Hematopoietic multipotent progenitor cell treated with erythropoietin and hydrocortisone succinate and interleukin-3 and kit ligand, for 15 days (in vitro differentiated cells): ENCODE measurements around the gene OGFRL1.
"Not testable (repeated sequence)": the region's sequence is repeated elsewhere in the genome, so short reads cannot be mapped to it uniquely, and the experiment has no call there.

Experiments used
- DNase-seq: peaks from one replicate; pipeline ENCODE4 v3.0.0-alpha.2; 2015; ENCODE audit warnings: low spot score

OGFRL1 gene

GRCh38 chr6:71288228-71289038 lies at the start of gene OGFRL1:
Gene OGFRL1, plus strand, starts transcription at chr6:71288811. Its CDS starts 126 bp downstream, at chr6:71288937.
- peak; percentile 61 for DNase-seq

- no peak for DNase-seq
Observed at GRCh38 chr6:71239694-71240093, 48.9 kb upstream of the OGFRL1 start.

DNA sequence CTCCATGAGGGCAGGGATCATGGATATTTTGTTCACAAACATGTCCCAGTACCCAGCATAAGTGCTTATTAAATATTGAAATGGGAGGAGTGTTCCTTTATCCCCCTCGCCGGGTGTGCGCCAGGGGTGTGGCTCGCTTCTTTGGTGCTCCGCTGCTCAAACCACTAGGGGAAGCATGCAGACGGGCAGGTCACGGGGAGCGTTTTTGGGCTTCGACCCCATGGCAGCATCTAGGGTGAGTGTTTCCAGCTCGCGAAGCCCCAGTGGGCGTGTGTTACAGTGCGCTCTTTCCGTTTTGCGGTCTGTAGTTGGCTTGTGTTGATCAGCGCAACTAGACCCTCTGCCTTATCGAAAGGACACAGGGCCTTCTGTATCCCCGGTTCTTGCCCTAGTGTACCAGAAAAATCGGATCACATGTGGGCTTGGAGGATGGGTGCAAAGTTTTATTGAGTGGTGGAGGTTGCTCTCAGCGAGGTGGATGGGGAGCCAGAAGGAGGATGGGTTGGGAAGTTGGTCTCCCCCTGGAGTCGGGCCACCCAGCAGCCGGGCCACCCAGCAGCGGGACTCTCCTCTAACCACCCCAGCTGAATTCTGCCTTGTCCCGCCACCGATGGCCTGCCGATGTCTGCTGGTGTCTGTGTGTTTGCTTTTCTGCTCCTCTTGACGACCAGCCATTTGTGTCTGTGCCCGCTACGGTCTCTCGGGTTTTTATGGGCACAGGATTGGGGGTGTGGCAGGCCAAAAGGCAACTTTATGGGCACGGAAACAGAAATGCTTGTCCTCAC lies 43.2 kb upstream of the OGFRL1 start:
- no peak for DNase-seq

GRCh38 chr6:71246596-71246995 lies 42.0 kb upstream of the OGFRL1 start:
- no peak for DNase-seq

DNA sequence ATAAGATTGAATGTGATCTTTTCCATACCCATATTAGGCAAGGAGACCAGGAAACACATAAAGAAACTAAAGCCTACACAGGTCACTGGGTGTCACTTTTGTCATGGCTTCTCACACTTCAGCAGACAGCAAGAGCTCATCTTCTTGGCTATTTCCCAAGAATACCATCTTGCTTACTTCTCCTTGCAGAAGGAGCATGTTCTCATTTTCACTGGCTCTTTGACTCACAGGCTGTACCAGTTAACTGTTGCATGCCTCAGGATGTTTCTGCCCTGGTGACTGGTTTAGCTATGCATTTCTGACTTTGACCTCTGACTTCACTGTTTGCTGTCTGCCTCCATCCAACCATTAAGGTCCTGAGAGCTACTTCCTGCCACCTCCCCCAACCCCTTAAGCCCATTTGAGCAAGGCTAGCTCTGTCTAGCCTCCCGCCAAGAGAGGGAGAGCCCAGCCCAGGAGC lies 40.3 kb upstream of the OGFRL1 start:
- DNase-seq, result no peak

- DNase-seq, result no peak
Observed at GRCh38 chr6:71248878-71249544, 39.6 kb upstream of the OGFRL1 start.

GRCh38 chr6:71250099-71250602 lies 38.5 kb upstream of the OGFRL1 start:
- DNase-seq, result no peak

- no peak for DNase-seq
Observed at GRCh38 chr6:71252410-71252809, 36.2 kb upstream of the OGFRL1 start.

- no peak for DNase-seq
Observed at GRCh38 chr6:71252960-71253359, 35.7 kb upstream of the OGFRL1 start.

DNA sequence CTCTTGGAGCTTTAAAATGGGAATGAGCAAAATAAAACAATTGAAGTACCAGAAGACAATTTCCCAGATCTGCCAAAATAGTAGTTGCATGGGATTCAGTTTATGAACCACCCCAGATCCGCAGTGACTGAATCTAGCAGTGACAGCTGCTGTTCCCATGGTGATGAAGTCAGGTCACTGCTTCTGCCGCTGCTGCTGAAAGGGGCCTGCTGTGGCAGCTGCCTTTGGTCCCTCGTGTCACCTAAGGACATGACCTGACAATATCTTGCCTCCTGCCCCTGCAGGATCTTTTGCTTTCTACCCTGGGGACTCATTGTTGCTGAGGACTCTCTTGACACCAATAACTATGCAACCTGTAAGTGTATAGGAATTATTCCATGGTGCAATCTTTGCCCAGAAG lies 34.3 kb upstream of the OGFRL1 start:
- DNase-seq, result no peak

GRCh38 chr6:71258078-71258866 lies 30.3 kb upstream of the OGFRL1 start:
- no peak for DNase-seq

GRCh38 chr6:71259888-71260604 lies 28.6 kb upstream of the OGFRL1 start:
- DNase-seq, result no peak

DNA sequence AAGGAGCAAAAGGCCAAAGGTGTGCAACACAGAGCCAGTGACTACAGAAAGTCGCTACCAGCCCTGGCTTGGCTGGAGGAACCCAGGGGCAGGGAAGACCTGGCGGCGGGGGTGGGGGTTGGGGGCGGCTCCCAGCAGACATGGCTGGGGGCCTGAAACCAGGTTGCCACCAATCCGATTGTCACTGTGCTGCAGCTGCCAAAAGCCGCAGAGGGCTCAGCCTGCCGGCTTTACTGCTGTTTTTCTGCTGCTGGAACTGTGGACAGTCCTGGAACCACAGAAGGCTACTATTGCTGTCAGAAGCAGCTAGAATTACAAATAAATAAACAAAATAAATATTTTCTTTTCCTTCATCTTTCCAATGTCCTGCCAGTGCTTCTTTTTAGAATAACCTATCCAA lies 25.7 kb upstream of the OGFRL1 start:
- DNase-seq, result no peak

- not testable (repeated sequence) for DNase-seq
Observed at GRCh38 chr6:71266392-71266791, 22.2 kb upstream of the OGFRL1 start.

GRCh38 chr6:71268735-71269437 lies 19.7 kb upstream of the OGFRL1 start:
- DNase-seq, result no peak

- peak; percentile 52 for DNase-seq
Observed at GRCh38 chr6:71277926-71278600, 10.5 kb upstream of the OGFRL1 start.

DNA sequence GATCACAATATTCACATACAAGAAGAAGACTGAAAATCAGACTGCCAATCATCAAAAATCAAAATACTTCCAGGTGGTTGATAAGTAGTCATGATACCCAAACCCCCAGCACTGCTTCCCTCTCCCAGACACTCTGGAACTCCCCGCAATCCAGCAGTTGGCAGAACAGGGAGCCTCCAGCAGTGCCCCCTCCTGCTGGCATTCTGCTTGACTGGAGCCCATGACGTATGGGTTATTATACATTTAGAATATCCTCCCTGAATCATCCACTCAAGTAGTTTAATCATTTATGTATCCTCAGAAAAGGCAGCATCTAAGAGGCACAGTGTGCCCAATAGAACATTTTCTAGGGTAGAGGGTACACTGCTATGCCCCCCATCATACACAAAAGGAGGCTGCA lies 9.3 kb upstream of the OGFRL1 start:
- no peak for DNase-seq

- DNase-seq, result no peak
Observed at GRCh38 chr6:71279740-71280139, 8.9 kb upstream of the OGFRL1 start.

DNA sequence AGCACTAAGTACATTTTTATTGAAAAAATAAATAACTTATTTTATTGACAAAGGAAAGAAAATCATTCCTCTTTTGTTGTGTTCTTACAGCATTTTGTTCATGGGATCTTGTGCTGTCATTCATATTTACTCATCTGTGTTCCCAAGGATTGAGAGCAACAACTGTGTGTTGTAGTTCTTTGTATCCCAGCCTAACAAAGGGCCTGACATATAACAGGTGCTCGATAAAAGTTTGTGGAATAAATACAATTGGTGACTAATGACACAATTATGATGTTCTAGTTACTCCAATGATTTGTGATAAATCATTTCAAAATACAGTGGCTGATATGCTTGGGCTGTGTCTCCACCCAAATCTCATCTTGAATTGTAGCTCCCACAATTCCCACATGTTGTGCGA lies 7.9 kb upstream of the OGFRL1 start:
- DNase-seq, result no peak

GRCh38 chr6:71284785-71285184 lies 3.8 kb upstream of the OGFRL1 start:
- no peak for DNase-seq
